ENCODE results near the gene FAM163B. TPM values are rescaled to one million over a fixed set of nuclear protein-coding genes. Genes with fewer than 3 reads are reported as not detected.

The FAM163B gene
- total and polyA plus RNA-seq, 2 of the 8 experiments (the other 6 are each of a cell fraction or from before 2014, with no cell fraction given): 0.63 to 1.0 TPM

DNA sequence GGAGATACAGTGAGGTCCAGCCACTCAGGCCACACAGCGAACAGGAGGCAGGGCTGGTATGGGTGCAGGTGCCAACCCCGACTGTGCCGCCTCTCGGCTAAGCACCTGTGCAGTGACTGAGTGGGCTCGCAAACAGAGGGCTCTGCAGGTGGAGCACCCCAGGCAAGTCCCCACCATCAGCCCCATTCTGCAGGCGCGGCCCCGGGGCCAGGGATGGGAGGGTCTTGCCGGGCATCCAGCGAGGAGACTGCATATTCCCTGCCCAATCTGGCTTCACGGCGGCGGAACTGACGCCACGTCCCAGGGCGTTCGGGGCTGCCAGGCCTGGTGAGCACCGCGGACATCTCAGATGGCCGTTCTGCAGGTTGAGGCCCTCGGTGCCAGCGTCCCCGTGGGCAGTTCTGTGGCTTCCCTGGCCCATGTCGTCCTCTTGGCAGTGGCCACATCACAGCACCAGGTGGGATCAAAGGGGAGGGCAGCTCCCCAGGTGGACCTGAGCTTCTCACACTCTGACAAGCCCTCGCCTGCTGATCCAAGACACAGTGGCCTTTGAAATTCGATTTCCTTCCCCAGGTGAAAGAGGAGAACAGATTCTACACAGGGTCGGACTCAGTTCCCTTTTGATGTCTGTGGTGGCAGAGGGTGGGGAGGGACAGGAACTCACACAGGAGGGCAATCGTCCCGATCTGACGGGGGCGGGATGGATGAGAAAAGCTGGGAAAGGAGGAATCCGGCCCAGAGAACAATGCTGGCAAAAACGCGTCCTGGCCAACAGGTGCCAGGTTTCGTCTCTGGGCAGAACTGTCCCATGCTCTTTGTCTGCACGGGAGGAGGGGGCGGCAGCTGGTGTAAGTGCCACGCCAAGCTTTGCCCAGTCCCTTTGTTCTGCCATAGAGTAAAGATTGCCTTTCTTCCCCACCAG is 45.8 kb upstream of the FAM163B start:
- Histone ChIP-seq H3K79me1 (ENCODE audit: low read depth, low read length) (no peaks in the 10 kb centered on the region), H4K91ac (replicated peaks; ENCODE audit: insufficient read length, low read length) (no peak overlapping the region), H2BK5ac (ENCODE audit: low read depth, low read length) (no peak overlapping the region), H3K9me3 (ENCODE audit: insufficient read depth in 2 of 2, low read depth in 1 of 2, low read length in 1 of 2) (no peaks in the 10 kb centered on the region), H4K8ac (ENCODE audit: extremely low read depth, insufficient read depth, low read length) (no peak overlapping the region), H2AK5ac (ENCODE audit: low read depth, low read length) (no peak overlapping the region), H2BK12ac (ENCODE audit: low read depth, low read length) (no peak overlapping the region), H3K18ac (ENCODE audit: extremely low read depth, low read length) (no peak overlapping the region), H3K14ac (ENCODE audit: insufficient read length) (no peak overlapping the region), H3K79me2 (ENCODE audit: control insufficient read depth in 1 of 2, insufficient read depth in 2 of 2, low read length in 2 of 2) (no peaks in the 10 kb centered on the region), H4K20me1 (replicated peaks in 1 of 2; ENCODE audit: control insufficient read depth in 1 of 2, insufficient read depth in 2 of 2, low read length in 2 of 2) (no peaks in the 10 kb centered on the region), H3K23ac (ENCODE audit: insufficient read length) (no peak overlapping the region), H2BK120ac (replicated peaks; ENCODE audit: low read depth, low read length) (no peak overlapping the region), H2AFZ (ENCODE audit: low read length) (no peak overlapping the region), H3K4me1 (replicated peaks in 1 of 4; ENCODE audit: control insufficient read depth in 3 of 4, insufficient read depth in 4 of 4, low read length in 3 of 4) (peaks cover 0 to 15% (median 8%) of the 10 kb centered on the region in 4 experiments; a peak in 5 of 7 replicates), H3K4ac (replicated peaks; ENCODE audit: insufficient read length, low read depth, low read length) (no peak overlapping the region), H2BK15ac (ENCODE audit: low read length) (no peak overlapping the region), H3K4me2 (ENCODE audit: insufficient read depth in 1 of 2, low read depth in 2 of 2, low read length in 2 of 2) (no peak overlapping the region), H3K9ac (replicated peaks in 1 of 4; ENCODE audit: extremely low read depth in 1 of 4, low read depth in 3 of 4, low read length in 3 of 4) (no peak overlapping the region), H3K27ac (ENCODE audit: low read depth, low read length) (no peak overlapping the region), H4K5ac (ENCODE audit: insufficient read length, low read depth, low read length) (no peak overlapping the region), H3K23me2 (ENCODE audit: low read depth, low read length) (peaks cover 3% of the 10 kb centered on the region; the same call in 1 of the 2 replicates), H3K56ac (replicated peaks; ENCODE audit: insufficient read length, low read depth, low read length) (no peak overlapping the region), H3K36me3 (ENCODE audit: control insufficient read depth in 2 of 4, insufficient read depth in 4 of 4, low read length in 3 of 4) (no peaks in the 10 kb centered on the region), H2BK20ac (ENCODE audit: low read length) (no peak overlapping the region), H3K27me3 (replicated peaks in 1 of 4; ENCODE audit: control insufficient read depth in 3 of 4, extremely low read depth in 1 of 4, insufficient read depth in 3 of 4, low read length in 3 of 4) (peaks cover 0 to 11% (median 10%) of the 10 kb centered on the region in 4 experiments; a peak in 3 of 7 replicates), H3K4me3 (ENCODE audit: extremely low read depth in 1 of 4, insufficient read depth in 2 of 4, low read depth in 3 of 4, low read length in 4 of 4) (no peak overlapping the region)
- POLR2A ChIA-PET (ENCODE audit: partially characterized antibody): interaction anchor here (0.5 to 2.4 kb wide), 4 partner anchors 11 to 178 kb away, joined by 3 to 7 read pairs (median 5); no protein-coding TSS in a partner anchor
- DNase-seq (ENCODE audit: low read depth in 1 of 2, low spot score in 2 of 2) (no peak), FAIRE-seq (no peak)
- CTCF ChIA-PET (ENCODE audit: partially characterized antibody): interaction anchor here (0.6 to 3.3 kb wide), 11 partner anchors 8 to 251 kb away, joined by 3 to 14 read pairs (median 3); partner anchors contain the start of gene DBH
- 82% methylated on average over 38 of the region's 38 CpGs; no CpG with 5 or more reads in 1 of the 2 experiments for WGBS, 2 experiments (ENCODE audit: extremely low coverage in 1 of 2, insufficient coverage in 1 of 2, insufficient read length in 1 of 2, insufficient replicate concordance in 2 of 2, low coverage in 1 of 2, low lambda C conversion rate in 2 of 2, missing lambda C conversion rate in 1 of 2)
- TF ChIP-seq NANOG (IDR thresholded peaks at IDR 0.05; ENCODE audit: insufficient read depth, low read depth, low read length, poor library complexity, severe bottlenecking): no peak
- TF ChIP-seq EP300 (IDR thresholded peaks at IDR 0.05; ENCODE audit: borderline replicate concordance in 1 of 2, low read depth in 2 of 2, low read length in 2 of 2): no peak
- no peak for TF ChIP-seq EZH2 (IDR thresholded peaks at IDR 0.05; ENCODE audit: low read depth, low read length, severe bottlenecking)
- TF ChIP-seq, protein P1, sequence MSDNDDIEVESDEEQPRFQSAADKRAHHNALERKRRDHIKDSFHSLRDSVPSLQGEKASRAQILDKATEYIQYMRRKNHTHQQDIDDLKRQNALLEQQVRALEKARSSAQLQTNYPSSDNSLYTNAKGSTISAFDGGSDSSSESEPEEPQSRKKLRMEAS (IDR thresholded peaks at IDR 0.05): no peak
- TF ChIP-seq SIN3A (conservative IDR thresholded peaks at IDR 0.05 in 1 of 2, IDR thresholded peaks at IDR 0.05 in 1 of 2; ENCODE audit: low read depth in 1 of 2, low read length in 2 of 2): no peak
- TF ChIP-seq BCL11A (IDR thresholded peaks at IDR 0.05; ENCODE audit: low read depth in 2 of 2, low read length in 2 of 2): no peak
- no peak for TF ChIP-seq BRCA1 (IDR thresholded peaks at IDR 0.05; ENCODE audit: low read depth, low read length)
- no peak for TF ChIP-seq TAF1 (IDR thresholded peaks at IDR 0.05; ENCODE audit: low read depth, low read length)
- TF ChIP-seq MAFK (IDR thresholded peaks at IDR 0.05; ENCODE audit: low read depth, low read length): no peak
- no peak for TF ChIP-seq TBP (IDR thresholded peaks at IDR 0.05; ENCODE audit: low read depth, low read length)

All from H1 (cell line).